IPS-15b (cell line): ENCODE data around the gene NPHS2.
"Not testable (repeated sequence)": the region's sequence is repeated elsewhere in the genome, so short reads cannot be mapped to it uniquely, and the experiment has no call there.

Experiments used
- H3K27me3 ChIP-seq: one replicate; pipeline ENCODE4 v1.6.1; 2013; ENCODE audit warnings: low read length; ENCODE audit not compliant: control insufficient read depth, insufficient read depth
- H3K36me3 ChIP-seq: one replicate; pipeline ENCODE4 v1.6.1; 2013; ENCODE audit warnings: low read length; ENCODE audit not compliant: control insufficient read depth, insufficient read depth
- H3K4me1 ChIP-seq: one replicate; pipeline ENCODE4 v1.6.1; 2013; ENCODE audit warnings: mild to moderate bottlenecking, low read length; ENCODE audit not compliant: control insufficient read depth, insufficient read depth
- H3K4me3 ChIP-seq: one replicate; pipeline ENCODE4 v1.5.1; 2013; ENCODE audit warnings: low read depth, low read length
- H3K9ac ChIP-seq: one replicate; pipeline ENCODE4 v1.6.1; 2013; ENCODE audit warnings: low read depth, mild to moderate bottlenecking, low read length
- H3K9me3 ChIP-seq: one replicate; pipeline ENCODE4 v1.6.1; 2013; ENCODE audit warnings: mild to moderate bottlenecking, low read length; ENCODE audit not compliant: control insufficient read depth, insufficient read depth

NPHS2 gene

GRCh38 chr1:179530352-179530751 is 45.4 kb downstream of the NPHS2 start:
- no peak overlapping the region for H3K9ac ChIP-seq
- no peaks in the 10 kb centered on the region for H3K36me3 ChIP-seq
- peaks cover 2% of the 10 kb centered on the region for H3K27me3 ChIP-seq
- H3K4me1 ChIP-seq, result peaks cover 14% of the 10 kb centered on the region
- no peak overlapping the region for H3K4me3 ChIP-seq
- H3K9me3 ChIP-seq, result no peaks in the 10 kb centered on the region

- Histone ChIP-seq H3K9ac (no peak overlapping the region), H3K27me3 (peaks cover 2% of the 10 kb centered on the region), H3K9me3 (no peaks in the 10 kb centered on the region), H3K4me1 (peaks cover 14% of the 10 kb centered on the region), H3K36me3 (no peaks in the 10 kb centered on the region), H3K4me3 (no peak overlapping the region)
Measured at GRCh38 chr1:179529482-179530195, 46.1 kb downstream of the NPHS2 start.

- H3K4me3 ChIP-seq, H3K9me3 ChIP-seq, H3K9ac ChIP-seq, H3K36me3 ChIP-seq, H3K4me1 ChIP-seq, H3K27me3 ChIP-seq: not testable (repeated sequence)
Measured at GRCh38 chr1:179518544-179518943, 57.2 kb downstream of the NPHS2 start.

GRCh38 chr1:179516976-179517705 is 58.6 kb downstream of the NPHS2 start:
- no peak overlapping the region for H3K4me3 ChIP-seq
- H3K9ac ChIP-seq, result no peak overlapping the region
- H3K9me3 ChIP-seq, result no peaks in the 10 kb centered on the region
- no peaks in the 10 kb centered on the region for H3K36me3 ChIP-seq
- H3K4me1 ChIP-seq, result no peaks in the 10 kb centered on the region
- no peaks in the 10 kb centered on the region for H3K27me3 ChIP-seq

GRCh38 chr1:179510038-179510437 is 65.7 kb downstream of the NPHS2 start:
- H3K27me3 ChIP-seq, result no peaks in the 10 kb centered on the region
- no peak overlapping the region for H3K4me3 ChIP-seq
- H3K9ac ChIP-seq, result no peak overlapping the region
- no peaks in the 10 kb centered on the region for H3K36me3 ChIP-seq
- H3K9me3 ChIP-seq, result no peaks in the 10 kb centered on the region
- H3K4me1 ChIP-seq, result no peaks in the 10 kb centered on the region

GRCh38 chr1:179509384-179509783 is 66.4 kb downstream of the NPHS2 start:
- Histone ChIP-seq H3K4me3 (no peak overlapping the region), H3K27me3 (no peaks in the 10 kb centered on the region), H3K9me3 (no peaks in the 10 kb centered on the region), H3K36me3 (no peaks in the 10 kb centered on the region), H3K9ac (no peak overlapping the region), H3K4me1 (no peaks in the 10 kb centered on the region)

GRCh38 chr1:179506199-179506598 is 69.5 kb downstream of the NPHS2 start:
- Histone ChIP-seq H3K4me1 (no peaks in the 10 kb centered on the region), H3K27me3 (no peaks in the 10 kb centered on the region), H3K9me3 (no peaks in the 10 kb centered on the region), H3K9ac (no peak overlapping the region), H3K4me3 (no peak overlapping the region), H3K36me3 (no peaks in the 10 kb centered on the region)
